SK-N-SH (cell line): ENCODE results near the gene CDH22.

Experiments
- CHD2 ChIP-seq: fragments of 150-350 bp; IDR thresholded peaks from 2 replicates; pipeline ENCODE4 v1.6.1; 2018; ENCODE audit warnings: low read length; ENCODE audit not compliant: partially characterized antibody
- CTCF ChIP-seq: fragments of 200-600 bp; sonication (generic); IDR thresholded peaks from 2 replicates; pipeline ENCODE4 v1.6.1; 2017; ENCODE audit warnings: antibody characterized with exemption, mild to moderate bottlenecking, moderate library complexity
- IRF3 ChIP-seq: fragments of 150-350 bp; IDR thresholded peaks from 2 replicates; pipeline ENCODE4 v1.6.1; 2016; ENCODE audit warnings: mild to moderate bottlenecking, low read depth, low read length
- JUND ChIP-seq: IDR thresholded peaks from 2 replicates; pipeline ENCODE4 v1.4.0; 2012
- MAX ChIP-seq: IDR thresholded peaks from 2 replicates; pipeline ENCODE4 v1.4.0; 2012; ENCODE audit warnings: low read depth
- MXI1 ChIP-seq: IDR thresholded peaks from 2 replicates; pipeline ENCODE4 v1.6.1; 2012; ENCODE audit warnings: mild to moderate bottlenecking, low read depth, low read length, improper control_type of control experiment
- POLR2AphosphoS5 ChIP-seq: IDR thresholded peaks from 2 replicates; pipeline ENCODE4 v1.6.1; 2012; ENCODE audit warnings: low read depth, low read length
- RCOR1 ChIP-seq: fragments of 150-350 bp; IDR thresholded peaks from 2 replicates; pipeline ENCODE4 v1.6.1; 2017; ENCODE audit warnings: antibody characterized with exemption, low read length
- SIN3A ChIP-seq: IDR thresholded peaks from 2 replicates; pipeline ENCODE4 v1.6.1; 2012; ENCODE audit warnings: low read depth, mild to moderate bottlenecking, low read length, moderate library complexity, borderline replicate concordance
- USF2 ChIP-seq: fragments of 150-350 bp; IDR thresholded peaks from 2 replicates; pipeline ENCODE4 v1.6.1; 2017; ENCODE audit warnings: antibody characterized with exemption, low read length, low read depth, borderline replicate concordance

GRCh38 chr20:46150943-46151342 is 157.4 kb downstream of the CDH22 start:
- TF ChIP-seq POLR2AphosphoS5 (no peak), USF2 (no peak), CTCF (no peak), MAX (no peak), CHD2 (no peak), JUND (no peak), IRF3 (no peak), RCOR1 (no peak), MXI1 (no peak), SIN3A (no peak)
